ENCODE results near the gene THOP1.

GRCh38 chr19:2766594-2767372 lies 18.5 kb upstream of the THOP1 start:
- TF ChIP-seq CTCF (IDR thresholded peaks at IDR 0.05) (no peak), EZH2phosphoT487 (IDR thresholded peaks at IDR 0.05) (no peak)

Data from neural progenitor cell (in vitro differentiated cells).